ENCODE measurements around the gene ETV3.

ETV3 gene

GRCh38 chr1:157163273-157164127 lies 25.3 kb upstream of the ETV3 start:
- peak; percentile 99 for TF ChIP-seq CTCF (IDR thresholded peaks at IDR 0.05; ENCODE audit: low read depth, low read length)
- Histone ChIP-seq H3K27ac (no peak overlapping the region), H3K9me3 (ENCODE audit: severe bottlenecking) (no peaks in the 10 kb centered on the region), H3K36me3 (no peaks in the 10 kb centered on the region), H3K4me3 (ENCODE audit: low read depth, low read length) (no peak overlapping the region), H3K27me3 (ENCODE audit: insufficient read depth, low read depth, severe bottlenecking) (no peaks in the 10 kb centered on the region)
- peak; percentile 91 for DNase-seq

GRCh38 chr1:157162345-157162744 lies 24.1 kb upstream of the ETV3 start:
- H3K27me3 ChIP-seq (ENCODE audit: insufficient read depth, low read depth, severe bottlenecking) = peaks cover 1% of the 10 kb centered on the region
- no peak overlapping the region for H3K27ac ChIP-seq
- no peak for TF ChIP-seq CTCF (IDR thresholded peaks at IDR 0.05; ENCODE audit: low read depth, low read length)

GRCh38 chr1:157161901-157162300 lies 23.7 kb upstream of the ETV3 start:
- no peak for DNase-seq
- no peak for TF ChIP-seq CTCF (IDR thresholded peaks at IDR 0.05; ENCODE audit: low read depth, low read length)
- Histone ChIP-seq H3K27ac (no peak overlapping the region), H3K4me3 (ENCODE audit: low read depth, low read length) (no peak overlapping the region), H3K27me3 (ENCODE audit: insufficient read depth, low read depth, severe bottlenecking) (peaks cover 4% of the 10 kb centered on the region), H3K9me3 (ENCODE audit: severe bottlenecking) (no peaks in the 10 kb centered on the region), H3K36me3 (no peaks in the 10 kb centered on the region)

More at GRCh38 chr1:157162345-157162744, 24.1 kb upstream of the ETV3 start:
- H3K36me3 ChIP-seq = no peaks in the 10 kb centered on the region
- no peak overlapping the region for H3K4me3 ChIP-seq (ENCODE audit: low read depth, low read length)
- no peak for DNase-seq
- H3K9me3 ChIP-seq (ENCODE audit: severe bottlenecking) = no peaks in the 10 kb centered on the region

GRCh38 chr1:157158967-157159366 lies 20.8 kb upstream of the ETV3 start:
- H3K27me3 ChIP-seq (ENCODE audit: insufficient read depth, low read depth, severe bottlenecking) = peaks cover 7% of the 10 kb centered on the region
- DNase-seq = no peak
- no peaks in the 10 kb centered on the region for H3K9me3 ChIP-seq (ENCODE audit: severe bottlenecking)
- H3K4me3 ChIP-seq (ENCODE audit: low read depth, low read length) = no peak overlapping the region
- H3K27ac ChIP-seq = no peak overlapping the region
- no peak for TF ChIP-seq CTCF (IDR thresholded peaks at IDR 0.05; ENCODE audit: low read depth, low read length)
- no peaks in the 10 kb centered on the region for H3K36me3 ChIP-seq

- no peak overlapping the region for H3K27ac ChIP-seq
- no peak for DNase-seq
- no peaks in the 10 kb centered on the region for H3K9me3 ChIP-seq (ENCODE audit: severe bottlenecking)
- H3K27me3 ChIP-seq (ENCODE audit: insufficient read depth, low read depth, severe bottlenecking) = peaks cover 7% of the 10 kb centered on the region
- H3K36me3 ChIP-seq = no peaks in the 10 kb centered on the region
- no peak overlapping the region for H3K4me3 ChIP-seq (ENCODE audit: low read depth, low read length)
- TF ChIP-seq CTCF (IDR thresholded peaks at IDR 0.05; ENCODE audit: low read depth, low read length) = 0 out of 2 replicates have a peak, but pooled peaks have one; percentile 15
These were observed 19.5 kb upstream of the ETV3 start for GRCh38 chr1:157157501-157158190.
